Pericardium fibroblast (primary cell): Measurements from ENCODE around the gene HOXD3. TPM values are rescaled to one million over a fixed set of nuclear protein-coding genes. Genes with fewer than 3 reads are reported as not detected.

ENCODE experiments used
- total RNA-seq: library from RNA; depleted of rRNA; stranded (reverse); fragments of >200 nt; gene quantifications from 2 replicates; pipeline ENCODE4 v1.2.3, GENCODE V29; 2015

Gene HOXD3
- 0.09 and 0.82 TPM in 2 replicates for total RNA-seq

GRCh38 chr2:176156807-176157498, at the start of gene HOXD3:
HOXD3 (plus strand) TSS chr2:176157307; CDS start chr2:176169115, 11,808 bp downstream.

GRCh38 chr2:176115883-176116813, 41.0 kb upstream of the HOXD3 start, which contains the start of gene HOXD10:
HOXD10 (plus strand) TSS chr2:176116778; CDS start chr2:176116834, 56 bp downstream.

GRCh38 chr2:176122683-176123410, 34.3 kb upstream of the HOXD3 start, which contains the start of gene HOXD9:
HOXD9 (plus strand) TSS chr2:176122719; CDS start chr2:176122769, 50 bp downstream.

GRCh38 chr2:176128982-176129796, 27.9 kb upstream of the HOXD3 start, which contains the start of gene HOXD8:
HOXD8 (plus strand) TSS chr2:176129705; CDS start chr2:176130367, 662 bp downstream.

GRCh38 chr2:176151442-176152287, 5.4 kb upstream of the HOXD3 start, which contains the start of gene HOXD4:
HOXD4 (plus strand) TSS chr2:176151550; CDS start chr2:176151634, 84 bp downstream.

GRCh38 chr2:176187899-176188773, 31.0 kb downstream of the HOXD3 start, which contains the start of gene HOXD1:
HOXD1 (plus strand) TSS chr2:176188668; CDS start chr2:176188802, 134 bp downstream.

Other genes with a start within 250 kb of the HOXD3 start
- 15.1 and 18.0 TPM in 2 replicates for gene LNPK, start 155.0 kb upstream of the HOXD3 start, total RNA-seq
- gene EVX2, start 73.3 kb upstream of the HOXD3 start, total RNA-seq = 0.09 TPM in 1 of 2 replicates, not detected in the other
- gene HOXD13, start 64.6 kb upstream of the HOXD3 start, total RNA-seq = not detected in 2 replicates
- not detected in 2 replicates for gene HOXD12, start 57.5 kb upstream of the HOXD3 start, total RNA-seq
- not detected in 2 replicates for gene HOXD11, start 50.0 kb upstream of the HOXD3 start, total RNA-seq
- gene HOXD10, start 40.5 kb upstream of the HOXD3 start, total RNA-seq = not detected in 2 replicates
- gene HOXD9, start 34.6 kb upstream of the HOXD3 start, total RNA-seq = 0.09 TPM in 1 of 2 replicates, not detected in the other
- 1.2 and 5.0 TPM in 2 replicates for gene HOXD8, start 27.6 kb upstream of the HOXD3 start, total RNA-seq
- 0.12 and 2.7 TPM in 2 replicates for gene HOXD4, start 5.8 kb upstream of the HOXD3 start, total RNA-seq
- gene HOXD1, start 31.4 kb downstream of the HOXD3 start, total RNA-seq = not detected in 2 replicates
- 30.9 and 37.3 TPM in 2 replicates for gene MTX2, start 112.1 kb downstream of the HOXD3 start, total RNA-seq